ENCODE results near the gene PKNOX2. TPM values are rescaled to one million over a fixed set of nuclear protein-coding genes. Genes with fewer than 3 reads are reported as not detected.
A peak's percentile ranks its signal among the peaks of the same experiment; 100 is the strongest.

Gene PKNOX2
- total RNA-seq, 4 donors from 2014 or later = 1.5 to 8.2 (median 3.6) TPM

- no peak for DNase-seq (ENCODE audit: low spot score in 2 of 2)
- Histone ChIP-seq H3K9me3 (no peaks in the 10 kb centered on the region), H3K27ac (no peak overlapping the region), H3K4me1 (peaks cover 4% of the 10 kb centered on the region), H3K4me3 (no peak overlapping the region), H3K36me3 (no peaks in the 10 kb centered on the region), H3K27me3 (peaks cover 36% of the 10 kb centered on the region)
- 88% methylated on average over 6 of the region's 8 CpGs for WGBS
- TF ChIP-seq POLR2AphosphoS5 (IDR thresholded peaks at IDR 0.05) (no peak), CTCF (IDR thresholded peaks at IDR 0.05) (no peak), POLR2A (IDR thresholded peaks at IDR 0.05) (no peak), EP300 (IDR thresholded peaks at IDR 0.05) (no peak)
Observed at GRCh38 chr11:125138966-125139365, 25.6 kb upstream of the PKNOX2 start.

- H3K36me3 ChIP-seq = no peaks in the 10 kb centered on the region
Observed at GRCh38 chr11:125139778-125140177, 24.8 kb upstream of the PKNOX2 start.

GRCh38 chr11:125140233-125140632 is 24.3 kb upstream of the PKNOX2 start:
- 42% methylated on average over 7 of the region's 8 CpGs for WGBS
- TF ChIP-seq CTCF (IDR thresholded peaks at IDR 0.05) (no peak), POLR2A (IDR thresholded peaks at IDR 0.05) (no peak), POLR2AphosphoS5 (IDR thresholded peaks at IDR 0.05) (no peak), EP300 (IDR thresholded peaks at IDR 0.05) (no peak)
- Histone ChIP-seq H3K9me3 (no peaks in the 10 kb centered on the region), H3K4me3 (no peak overlapping the region), H3K36me3 (no peaks in the 10 kb centered on the region), H3K27ac (no peak overlapping the region), H3K4me1 (peaks cover 4% of the 10 kb centered on the region), H3K27me3 (peaks cover 36% of the 10 kb centered on the region)
- no peak for DNase-seq (ENCODE audit: low spot score in 2 of 2)

More at GRCh38 chr11:125139778-125140177, 24.8 kb upstream of the PKNOX2 start:
- Histone ChIP-seq H3K27me3 (peaks cover 36% of the 10 kb centered on the region), H3K4me3 (no peak overlapping the region), H3K4me1 (peaks cover 4% of the 10 kb centered on the region), H3K9me3 (no peaks in the 10 kb centered on the region), H3K27ac (no peak overlapping the region)
- TF ChIP-seq EP300 (IDR thresholded peaks at IDR 0.05) (no peak), POLR2AphosphoS5 (IDR thresholded peaks at IDR 0.05) (no peak), CTCF (IDR thresholded peaks at IDR 0.05) (no peak), POLR2A (IDR thresholded peaks at IDR 0.05) (no peak)
- DNase-seq (ENCODE audit: low spot score in 2 of 2) = no peak
- 66% methylated on average over 3 of the region's 3 CpGs for WGBS

GRCh38 chr11:125141178-125141577 is 23.4 kb upstream of the PKNOX2 start:
- Histone ChIP-seq H3K4me3 (no peak overlapping the region), H3K9me3 (no peaks in the 10 kb centered on the region), H3K27me3 (peaks cover 36% of the 10 kb centered on the region), H3K36me3 (no peaks in the 10 kb centered on the region), H3K4me1 (peaks cover 4% of the 10 kb centered on the region), H3K27ac (no peak overlapping the region)
- 60% methylated on average over 12 of the region's 12 CpGs for WGBS
- TF ChIP-seq POLR2AphosphoS5 (IDR thresholded peaks at IDR 0.05) = no peak
- TF ChIP-seq EP300 (IDR thresholded peaks at IDR 0.05) = no peak
- TF ChIP-seq POLR2A (IDR thresholded peaks at IDR 0.05) = no peak
- no peak for TF ChIP-seq CTCF (IDR thresholded peaks at IDR 0.05)
- DNase-seq (ENCODE audit: low spot score in 2 of 2) = no peak

- TF ChIP-seq POLR2AphosphoS5 (IDR thresholded peaks at IDR 0.05) (no peak), CTCF (IDR thresholded peaks at IDR 0.05) (peak; percentile 81 to 93)
- DNase-seq (ENCODE audit: low spot score in 2 of 2) = no peak
- H3K27me3 ChIP-seq = peaks cover 36% of the 10 kb centered on the region
- H3K27ac ChIP-seq = no peak overlapping the region
- no peaks in the 10 kb centered on the region for H3K36me3 ChIP-seq
- H3K9me3 ChIP-seq = no peaks in the 10 kb centered on the region
- peaks cover 4% of the 10 kb centered on the region for H3K4me1 ChIP-seq
- no peak overlapping the region for H3K4me3 ChIP-seq
- 33% methylated on average over 17 of the region's 18 CpGs for WGBS
Observed at GRCh38 chr11:125141686-125142535, 22.6 kb upstream of the PKNOX2 start.

All from suprapubic skin (tissue), 4 donors.